ENCODE measurements around the gene MAD1L1.

MAD1L1 gene

GRCh38 chr7:2212906-2213305 is 19.8 kb downstream of the MAD1L1 start:
- no peak overlapping the region for H3K9ac ChIP-seq (ENCODE audit: low read depth, low read length)
- no peaks in the 10 kb centered on the region for H3K4me1 ChIP-seq (ENCODE audit: insufficient read depth, low read length)
- H3K36me3 ChIP-seq (ENCODE audit: insufficient read depth, low read length) = peaks cover 39% of the 10 kb centered on the region
- no peaks in the 10 kb centered on the region for H3K9me3 ChIP-seq (ENCODE audit: control insufficient read depth, insufficient read depth, low read length)

- H3K4me1 ChIP-seq (ENCODE audit: insufficient read depth, low read length) = no peaks in the 10 kb centered on the region
- H3K9ac ChIP-seq (ENCODE audit: low read depth, low read length) = no peak overlapping the region
- peaks cover 32% of the 10 kb centered on the region for H3K36me3 ChIP-seq (ENCODE audit: insufficient read depth, low read length)
Measured at GRCh38 chr7:2211926-2212325, 20.8 kb downstream of the MAD1L1 start.

GRCh38 chr7:2211259-2211880 is 21.4 kb downstream of the MAD1L1 start:
- Histone ChIP-seq H3K9me3 (ENCODE audit: control insufficient read depth, insufficient read depth, low read length) (no peaks in the 10 kb centered on the region), H3K4me1 (ENCODE audit: insufficient read depth, low read length) (no peaks in the 10 kb centered on the region), H3K36me3 (ENCODE audit: insufficient read depth, low read length) (peaks cover 29% of the 10 kb centered on the region), H3K9ac (ENCODE audit: low read depth, low read length) (no peak overlapping the region)

More at GRCh38 chr7:2211926-2212325, 20.8 kb downstream of the MAD1L1 start:
- H3K9me3 ChIP-seq (ENCODE audit: control insufficient read depth, insufficient read depth, low read length) = no peaks in the 10 kb centered on the region

DNA sequence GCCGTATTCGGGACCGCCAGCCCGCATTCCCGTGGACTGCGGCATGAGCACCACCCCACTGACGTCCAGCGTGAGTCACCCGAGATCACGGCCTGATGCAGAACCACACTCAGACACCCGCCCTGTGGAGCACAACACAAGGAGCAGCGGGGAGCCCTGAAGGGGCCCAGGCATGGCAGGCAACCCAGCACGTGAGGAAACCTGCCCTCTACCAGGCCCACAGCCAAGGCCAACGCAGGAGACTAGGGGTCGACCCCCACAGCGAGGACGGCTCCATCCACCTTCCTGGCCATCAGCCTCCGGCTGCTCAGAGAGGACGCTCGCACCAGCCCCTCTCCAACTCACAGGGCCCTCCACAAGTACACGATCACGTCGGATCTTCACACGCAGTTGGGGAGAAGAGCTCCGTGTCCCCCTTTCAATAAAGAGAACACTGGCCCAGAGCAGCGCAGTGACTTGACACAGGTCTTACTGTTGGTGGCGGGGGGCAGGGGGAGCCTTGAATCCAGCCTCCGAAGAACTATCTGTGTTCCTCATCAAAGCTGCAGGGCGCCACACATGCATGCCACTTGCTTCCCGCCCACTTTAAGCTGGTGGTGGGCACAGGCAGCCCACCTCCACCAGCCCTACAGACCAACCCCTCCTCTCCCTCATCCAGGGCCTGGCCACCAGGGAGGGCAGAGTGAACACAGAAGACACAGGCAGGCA is 22.0 kb downstream of the MAD1L1 start:
- no peak overlapping the region for H3K9ac ChIP-seq (ENCODE audit: low read depth, low read length)
- peaks cover 25% of the 10 kb centered on the region for H3K36me3 ChIP-seq (ENCODE audit: insufficient read depth, low read length)
- H3K9me3 ChIP-seq (ENCODE audit: control insufficient read depth, insufficient read depth, low read length) = no peaks in the 10 kb centered on the region
- no peaks in the 10 kb centered on the region for H3K4me1 ChIP-seq (ENCODE audit: insufficient read depth, low read length)

DNA sequence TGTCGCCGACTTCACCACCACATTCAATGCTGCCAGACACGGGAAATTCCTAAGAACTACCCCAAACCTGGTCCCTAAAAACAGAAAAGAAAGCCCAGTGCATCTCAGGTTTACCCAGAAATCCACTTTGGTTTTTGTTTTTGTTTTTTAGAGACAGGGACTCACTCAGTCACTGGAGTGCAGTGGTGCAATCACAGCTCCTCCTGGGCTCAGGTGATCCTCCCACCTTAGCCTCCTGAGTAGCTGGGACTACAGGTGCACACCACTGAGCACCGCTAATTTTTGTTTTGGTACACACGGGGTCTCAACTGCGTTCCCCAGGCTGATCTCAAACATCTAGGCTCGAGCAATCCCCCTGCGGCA is 22.8 kb downstream of the MAD1L1 start:
- Histone ChIP-seq H3K9me3 (ENCODE audit: control insufficient read depth, insufficient read depth, low read length) (no peaks in the 10 kb centered on the region), H3K36me3 (ENCODE audit: insufficient read depth, low read length) (peaks cover 25% of the 10 kb centered on the region), H3K9ac (ENCODE audit: low read depth, low read length) (no peak overlapping the region), H3K4me1 (ENCODE audit: insufficient read depth, low read length) (no peaks in the 10 kb centered on the region)

DNA sequence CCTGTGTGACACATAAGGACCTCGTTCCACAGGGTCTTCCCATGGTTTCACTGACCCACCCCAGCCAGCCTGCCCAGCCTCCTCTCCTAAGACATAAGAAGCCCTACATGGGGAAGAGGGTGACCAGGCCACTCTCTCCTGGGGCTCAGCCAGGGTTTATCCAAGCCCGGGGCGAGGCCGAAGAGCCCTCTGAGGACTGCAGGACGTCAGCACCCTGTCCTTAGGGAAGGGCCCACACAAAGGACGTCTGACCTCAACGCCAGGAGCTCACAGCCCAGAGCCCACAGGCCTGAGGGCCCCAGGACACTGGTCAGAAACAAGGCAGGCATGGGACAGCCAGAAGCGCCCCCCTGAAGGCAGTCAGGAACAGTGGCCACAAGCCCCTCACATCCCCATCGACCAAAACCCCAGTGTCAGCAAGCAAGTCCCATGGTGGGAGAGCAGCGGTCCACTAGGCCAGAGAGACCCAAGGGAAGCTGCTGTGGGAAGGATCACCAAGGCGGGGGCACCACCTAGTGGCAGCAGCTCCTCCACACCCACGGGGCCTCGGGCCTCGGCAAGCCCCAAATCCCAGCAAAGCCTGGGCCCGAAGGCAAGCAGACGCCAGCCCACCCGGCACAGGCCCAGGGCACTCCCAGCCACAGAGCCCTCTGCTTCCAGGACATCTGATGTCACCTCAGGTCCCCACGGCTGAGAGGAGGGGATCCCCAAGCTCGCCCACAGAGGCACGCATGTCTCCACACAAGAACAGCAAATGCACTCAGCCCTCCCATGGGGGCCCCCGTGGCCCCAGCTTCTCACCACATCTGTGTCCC is 23.4 kb downstream of the MAD1L1 start:
- Histone ChIP-seq H3K36me3 (ENCODE audit: insufficient read depth, low read length) (peaks cover 22% of the 10 kb centered on the region), H3K4me1 (ENCODE audit: insufficient read depth, low read length) (no peaks in the 10 kb centered on the region), H3K9me3 (ENCODE audit: control insufficient read depth, insufficient read depth, low read length) (no peaks in the 10 kb centered on the region), H3K9ac (ENCODE audit: low read depth, low read length) (no peak overlapping the region)

DNA sequence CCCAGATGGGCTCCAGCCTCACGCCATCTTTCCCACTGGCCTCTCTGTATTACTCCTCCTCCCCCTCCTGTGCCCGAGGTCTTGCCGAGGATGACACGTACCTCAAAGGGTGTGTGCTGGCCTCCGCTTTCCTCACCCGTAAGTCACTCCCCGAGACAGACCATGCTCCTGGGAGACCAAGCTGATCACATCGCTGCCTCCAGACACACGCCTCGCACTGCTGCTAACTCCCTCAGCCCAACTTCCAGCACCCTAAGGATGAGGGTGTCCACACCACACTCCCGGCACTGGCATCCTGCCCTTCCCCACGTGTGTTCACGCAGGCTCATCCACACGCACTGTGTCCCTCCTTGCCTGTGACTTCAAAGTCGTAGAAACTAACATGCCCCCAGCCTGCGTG is 24.0 kb downstream of the MAD1L1 start:
- no peak overlapping the region for H3K9ac ChIP-seq (ENCODE audit: low read depth, low read length)

DNA sequence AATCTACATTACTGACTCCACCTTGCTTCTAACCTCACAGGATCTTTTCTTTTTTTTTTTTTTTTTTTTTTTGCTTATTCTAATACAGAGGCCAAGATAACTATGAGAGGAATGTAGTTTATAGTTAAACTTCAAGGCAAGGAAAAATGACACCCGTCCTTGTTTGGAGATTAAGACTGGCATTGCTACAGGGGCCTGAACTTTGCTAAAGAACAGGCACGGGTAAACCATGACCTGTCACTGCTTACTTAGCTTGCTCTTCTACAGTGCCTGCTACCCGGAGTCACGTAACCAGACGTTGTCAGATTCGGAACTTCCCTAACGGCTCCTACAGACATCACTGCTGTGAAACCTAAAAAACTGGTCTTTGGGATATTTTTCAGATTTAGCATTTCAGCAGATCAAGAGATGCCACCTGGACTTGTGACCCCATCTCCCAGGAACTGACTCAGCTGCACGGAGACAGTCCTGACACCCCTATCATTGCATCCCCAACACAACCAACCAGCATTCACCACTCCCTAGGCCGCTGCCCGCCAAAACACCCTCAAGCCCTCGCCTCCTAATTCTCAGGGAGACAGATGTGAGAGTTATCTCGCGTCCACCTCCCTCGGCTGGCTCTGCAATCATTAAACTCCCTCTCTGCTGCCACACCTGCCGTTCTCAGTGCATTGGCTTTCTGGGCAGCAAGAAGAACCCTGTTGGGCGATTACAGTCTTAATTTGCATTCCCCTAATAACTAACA is 27.5 kb downstream of the MAD1L1 start:
- Histone ChIP-seq H3K36me3 (ENCODE audit: insufficient read depth, low read length) (peaks cover 5% of the 10 kb centered on the region; the same call in 1 of the 2 replicates), H3K9me3 (ENCODE audit: control insufficient read depth, insufficient read depth, low read length) (no peaks in the 10 kb centered on the region), H3K9ac (ENCODE audit: low read depth, low read length) (no peak overlapping the region), H3K4me1 (ENCODE audit: insufficient read depth, low read length) (peaks cover 3% of the 10 kb centered on the region; the same call in 1 of the 2 replicates)

More for the DNA sequence above, 24.0 kb downstream of the MAD1L1 start:
- Histone ChIP-seq H3K9me3 (ENCODE audit: control insufficient read depth, insufficient read depth, low read length) (no peaks in the 10 kb centered on the region), H3K4me1 (ENCODE audit: insufficient read depth, low read length) (peaks cover 2% of the 10 kb centered on the region; the same call in 1 of the 2 replicates), H3K36me3 (ENCODE audit: insufficient read depth, low read length) (peaks cover 22% of the 10 kb centered on the region)

DNA sequence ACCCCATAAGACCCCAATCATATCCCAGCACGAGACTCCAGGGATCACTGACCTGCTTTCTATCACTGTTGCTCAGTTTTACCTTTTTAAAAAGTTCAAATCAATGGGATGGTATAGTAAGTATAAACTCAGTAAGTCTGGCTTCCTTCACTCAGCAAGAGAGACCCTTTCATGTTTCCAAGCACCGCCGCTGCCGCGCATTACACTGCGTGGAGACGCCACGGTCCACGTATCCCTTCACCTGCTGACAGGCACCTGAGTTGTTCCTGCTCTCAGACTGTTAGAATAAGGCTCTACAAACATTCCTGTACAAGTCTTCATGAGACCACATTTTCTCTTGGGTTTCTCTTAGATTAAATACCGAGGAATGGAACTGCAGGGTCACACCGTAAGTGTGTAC is 28.3 kb downstream of the MAD1L1 start:
- H3K9me3 ChIP-seq (ENCODE audit: control insufficient read depth, insufficient read depth, low read length) = no peaks in the 10 kb centered on the region
- no peak overlapping the region for H3K9ac ChIP-seq (ENCODE audit: low read depth, low read length)
- peaks cover 5% of the 10 kb centered on the region; the same call in 1 of the 2 replicates for H3K36me3 ChIP-seq (ENCODE audit: insufficient read depth, low read length)
- H3K4me1 ChIP-seq (ENCODE audit: insufficient read depth, low read length) = peaks cover 3% of the 10 kb centered on the region; the same call in 1 of the 2 replicates

- no peak overlapping the region for H3K9ac ChIP-seq (ENCODE audit: low read depth, low read length)
- no peaks in the 10 kb centered on the region for H3K9me3 ChIP-seq (ENCODE audit: control insufficient read depth, insufficient read depth, low read length)
- peaks cover 3% of the 10 kb centered on the region; the same call in 1 of the 2 replicates for H3K4me1 ChIP-seq (ENCODE audit: insufficient read depth, low read length)
- H3K36me3 ChIP-seq (ENCODE audit: insufficient read depth, low read length) = peaks cover 5% of the 10 kb centered on the region; the same call in 1 of the 2 replicates
Measured at GRCh38 chr7:2203766-2204300, 28.9 kb downstream of the MAD1L1 start.

DNA sequence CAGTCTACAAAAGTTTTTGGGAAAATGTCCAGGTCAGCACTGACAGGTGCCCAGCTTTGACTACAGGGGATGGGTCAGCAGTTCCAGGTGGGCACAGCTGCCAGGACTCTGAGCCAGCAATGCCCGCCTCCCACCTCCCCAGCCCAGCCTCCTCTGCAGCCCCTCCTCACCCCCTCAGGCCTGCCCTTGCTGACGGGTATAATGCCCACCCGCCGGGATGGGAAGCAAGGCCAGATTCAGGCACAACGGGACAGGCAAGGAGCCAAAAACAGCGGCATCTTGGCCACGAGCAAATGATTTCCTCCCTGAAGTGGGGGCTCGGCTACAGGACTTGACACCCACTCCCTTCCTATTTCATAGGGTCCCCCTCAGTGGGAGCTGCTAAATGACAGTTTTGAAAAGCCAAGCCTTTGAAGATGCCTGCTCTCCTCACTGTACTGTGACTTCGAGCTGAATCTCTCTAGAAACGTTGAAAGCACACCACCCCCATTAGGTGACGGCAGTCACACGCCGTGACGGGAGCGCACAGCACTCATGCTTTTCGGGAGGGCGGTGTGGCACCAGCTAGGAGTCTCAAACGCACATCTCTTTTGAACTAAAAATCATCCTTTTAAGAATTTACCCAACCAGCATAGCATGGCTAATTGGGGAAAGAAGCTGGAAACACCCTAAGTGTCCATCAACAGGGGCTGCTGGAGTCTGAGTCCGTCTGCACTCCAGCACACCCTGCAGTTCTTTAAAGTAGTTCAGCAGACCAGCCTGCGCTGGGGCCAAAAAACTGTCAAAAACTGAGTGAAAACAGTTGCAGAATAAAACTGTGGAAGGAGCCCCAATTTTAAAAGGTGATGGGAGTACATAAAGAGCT is 29.6 kb downstream of the MAD1L1 start:
- Histone ChIP-seq H3K36me3 (ENCODE audit: insufficient read depth, low read length) (peaks cover 1% of the 10 kb centered on the region; the same call in 1 of the 2 replicates), H3K9me3 (ENCODE audit: control insufficient read depth, insufficient read depth, low read length) (no peaks in the 10 kb centered on the region), H3K4me1 (ENCODE audit: insufficient read depth, low read length) (peaks cover 3% of the 10 kb centered on the region; the same call in 1 of the 2 replicates), H3K9ac (ENCODE audit: low read depth, low read length) (no peak overlapping the region)

DNA sequence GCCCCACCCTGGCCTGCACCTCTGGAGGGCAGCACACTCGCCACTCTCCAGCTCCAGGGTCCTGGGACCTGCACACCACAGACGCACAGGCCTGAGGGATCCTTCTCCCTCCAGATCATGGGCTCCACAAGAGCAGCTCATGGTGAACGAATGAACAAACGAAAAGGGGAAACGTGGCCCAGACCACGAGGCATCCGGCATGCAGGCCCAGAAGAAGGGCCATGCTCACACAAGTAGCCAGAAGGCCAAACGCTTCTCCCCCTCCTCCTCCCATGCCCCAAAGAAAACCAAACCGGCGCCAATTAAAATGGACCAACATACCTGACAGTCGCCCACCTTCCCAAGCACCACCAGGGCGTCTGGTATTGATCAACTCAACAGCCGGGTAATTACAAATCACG is 30.4 kb downstream of the MAD1L1 start:
- Histone ChIP-seq H3K4me1 (ENCODE audit: insufficient read depth, low read length) (peaks cover 3% of the 10 kb centered on the region; the same call in 1 of the 2 replicates), H3K9ac (ENCODE audit: low read depth, low read length) (no peak overlapping the region), H3K9me3 (ENCODE audit: control insufficient read depth, insufficient read depth, low read length) (no peaks in the 10 kb centered on the region), H3K36me3 (ENCODE audit: insufficient read depth, low read length) (no peaks in the 10 kb centered on the region; the same call in 1 of the 2 replicates)

Measured in ES-I3 (cell line).